NCI-H2227 (cell line): Measurements from ENCODE around the gene SPNS1.
"Not testable (repeated sequence)": the region's sequence is repeated elsewhere in the genome, so short reads cannot be mapped to it uniquely, and the experiment has no call there.

Experiments used
- DNase-seq: peaks from one replicate; lab custom pipeline; 2025; ENCODE audit not compliant: unreplicated experiment; lab: John Stamatoyannopoulos, UW

The SPNS1 gene

DNA sequence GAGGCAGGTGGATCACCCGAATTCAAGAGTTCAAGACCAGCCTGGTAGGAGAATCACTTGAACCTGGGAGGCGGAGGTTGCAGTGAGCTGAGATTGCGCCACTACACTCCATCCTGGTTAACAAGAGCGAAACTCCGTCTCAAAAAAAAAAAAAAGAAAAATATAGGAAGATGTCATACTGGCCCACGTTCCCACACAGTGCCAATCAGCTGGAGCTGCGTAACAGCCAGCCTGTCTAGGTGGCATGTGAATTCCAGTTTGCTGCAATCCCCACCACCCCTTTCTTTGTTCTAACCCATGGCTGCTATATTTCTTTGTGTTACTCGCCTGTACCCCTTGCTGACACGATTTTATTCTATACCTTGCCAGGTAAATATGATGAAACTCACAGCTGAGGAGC, 16.4 kb upstream of the SPNS1 start:
- DNase-seq, result no peak

DNA sequence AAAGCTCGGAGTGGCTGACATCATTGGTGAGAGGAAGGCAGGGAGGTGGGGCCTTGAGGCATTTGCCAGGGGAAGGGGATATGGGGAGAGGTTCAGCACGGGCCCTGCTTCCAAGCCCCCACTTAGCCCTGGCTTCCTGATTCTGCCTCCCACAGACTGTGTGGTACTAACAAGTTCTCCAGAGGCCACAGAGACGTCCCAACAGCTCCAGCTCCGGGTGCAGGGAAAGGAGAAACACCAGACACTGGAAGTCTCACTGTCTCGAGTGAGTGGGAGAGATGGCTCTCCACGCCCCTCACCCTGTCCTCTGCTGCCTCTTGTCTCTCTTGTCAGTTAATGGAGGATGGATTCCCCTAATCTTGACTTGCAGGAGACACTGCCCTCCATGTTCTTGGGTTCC, 15.7 kb upstream of the SPNS1 start:
- DNase-seq, result no peak

- no peak for DNase-seq
Observed at GRCh38 chr16:28964072-28964471, 10.5 kb upstream of the SPNS1 start.

GRCh38 chr16:28964496-28964895, 10.1 kb upstream of the SPNS1 start:
- no peak for DNase-seq

GRCh38 chr16:28967156-28967555, 7.4 kb upstream of the SPNS1 start:
- DNase-seq, result no peak

GRCh38 chr16:28969696-28970095, 4.9 kb upstream of the SPNS1 start:
- not testable (repeated sequence) for DNase-seq

DNA sequence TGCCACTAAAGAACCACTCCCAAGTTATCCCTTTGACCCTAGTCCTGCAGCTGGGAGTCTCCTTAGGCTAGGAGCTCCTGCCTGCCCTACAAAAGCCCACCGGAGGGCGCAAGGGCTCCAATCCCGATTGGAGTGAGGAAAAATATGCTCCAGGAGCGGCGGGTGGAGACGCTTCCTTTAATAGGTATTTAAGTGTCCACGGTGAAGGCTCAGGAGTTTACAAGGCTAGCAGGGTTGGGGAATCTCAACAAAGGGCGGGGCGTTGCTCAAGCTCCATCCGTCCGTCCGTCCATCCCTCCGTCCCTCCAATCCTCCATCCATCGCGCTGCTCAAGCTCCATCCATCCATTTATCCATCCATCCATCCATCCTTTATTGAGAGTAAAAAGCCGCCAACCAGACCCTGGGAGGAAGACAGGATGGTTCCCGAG, 556 bp upstream of the SPNS1 start:
- peak; percentile 88 for DNase-seq

GRCh38 chr16:28975158-28975599, 601 bp downstream of the SPNS1 start:
- no peak for DNase-seq

GRCh38 chr16:28977703-28978662, 3.4 kb downstream of the SPNS1 start:
- DNase-seq, result no peak

GRCh38 chr16:28980330-28980729, 5.8 kb downstream of the SPNS1 start:
- not testable (repeated sequence) for DNase-seq

DNA sequence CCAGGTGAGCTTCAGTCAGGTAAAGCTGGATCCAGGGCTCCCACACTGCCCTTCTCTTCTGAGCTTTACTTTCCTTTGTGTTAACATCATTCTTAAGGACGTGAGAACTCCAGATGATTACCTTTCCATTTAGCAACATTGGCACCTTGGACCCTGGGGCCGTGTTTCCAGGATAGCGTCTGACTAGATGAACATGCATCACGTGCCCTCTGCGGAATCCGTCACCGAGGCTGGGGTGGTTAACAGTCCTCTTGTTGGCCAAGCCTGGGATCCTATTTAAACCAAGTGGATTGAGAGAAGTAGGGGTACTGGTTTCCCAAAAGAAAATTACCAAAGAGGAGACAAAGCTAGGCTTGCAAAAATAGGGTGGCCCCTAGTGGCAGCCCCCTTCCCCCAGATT, 6.4 kb downstream of the SPNS1 start:
- DNase-seq, result no peak

GRCh38 chr16:28981517-28981916, 6.9 kb downstream of the SPNS1 start:
- no peak for DNase-seq

- DNase-seq, result no peak
Observed at GRCh38 chr16:28982418-28982817, 7.8 kb downstream of the SPNS1 start.

DNA sequence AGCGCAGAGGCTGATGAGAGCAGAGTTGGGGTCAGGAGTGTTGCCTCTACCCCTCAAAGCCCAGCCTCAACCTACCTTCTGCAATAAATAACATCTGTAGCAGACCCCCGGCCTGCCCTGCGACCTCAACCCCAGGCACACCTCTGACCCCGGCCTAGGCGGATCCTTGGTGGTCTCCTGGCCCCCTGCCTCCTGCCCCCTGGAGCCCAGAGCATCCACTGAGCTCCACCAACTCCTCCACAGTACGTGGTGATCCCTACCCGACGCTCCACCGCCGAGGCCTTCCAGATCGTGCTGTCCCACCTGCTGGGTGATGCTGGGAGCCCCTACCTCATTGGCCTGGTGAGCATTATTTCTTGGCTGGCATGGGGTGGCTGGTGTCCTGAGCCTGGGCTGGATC, 8.4 kb downstream of the SPNS1 start:
- DNase-seq, result no peak

DNA sequence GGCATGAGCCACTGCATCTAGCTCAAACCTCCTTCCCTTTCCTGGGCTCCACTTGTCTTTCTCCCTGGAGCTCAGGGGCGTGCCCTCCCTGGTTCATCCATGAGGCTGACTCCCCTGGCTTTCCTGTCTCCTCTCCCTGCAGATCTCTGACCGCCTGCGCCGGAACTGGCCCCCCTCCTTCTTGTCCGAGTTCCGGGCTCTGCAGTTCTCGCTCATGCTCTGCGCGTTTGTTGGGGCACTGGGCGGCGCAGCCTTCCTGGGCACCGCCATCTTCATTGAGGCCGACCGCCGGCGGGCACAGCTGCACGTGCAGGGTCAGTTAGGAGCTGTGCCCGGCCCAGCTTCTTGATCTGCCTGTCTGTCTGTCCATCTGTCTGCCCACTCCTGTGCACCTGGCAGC, 9.1 kb downstream of the SPNS1 start:
- no peak for DNase-seq

- DNase-seq, result no peak
Observed at GRCh38 chr16:28984091-28984490, 9.5 kb downstream of the SPNS1 start.

DNA sequence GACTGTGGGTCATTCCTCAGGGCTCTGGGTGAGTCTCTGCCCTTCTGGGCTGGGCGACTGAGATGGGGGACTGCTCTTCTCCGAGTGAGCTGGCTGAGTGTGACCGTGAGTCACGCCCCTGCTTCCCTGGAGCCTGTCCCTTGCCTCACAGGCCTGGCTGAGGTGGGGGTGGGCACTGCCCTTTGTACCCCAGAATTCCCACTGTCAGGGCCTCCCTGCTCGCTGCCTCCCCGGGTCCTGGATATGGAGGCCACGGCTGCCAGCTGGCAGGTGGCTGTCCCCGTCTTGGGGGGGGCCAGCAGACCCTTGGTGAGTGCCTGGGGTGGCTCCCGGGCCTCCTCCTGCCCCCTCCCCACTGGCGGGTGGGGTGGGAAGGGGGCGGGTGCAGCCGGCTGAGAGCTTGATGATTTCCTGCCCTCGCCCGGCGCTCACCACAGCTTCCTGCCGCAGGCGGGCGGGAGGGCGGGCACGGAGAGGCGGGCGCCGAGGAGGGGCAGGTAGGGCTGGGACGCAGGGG, 10.1 kb downstream of the SPNS1 start, which contains the start of gene LAT:
Gene LAT (plus strand): TSS at position 434 of the 517 bp plus-strand sequence. CDS start 366 bp downstream, outside the sequence.
- peak; percentile 48 for DNase-seq

GRCh38 chr16:28985211-28986041, 10.8 kb downstream of the SPNS1 start:
- no peak for DNase-seq

- DNase-seq, result no peak
Observed at GRCh38 chr16:28986046-28986445, 11.5 kb downstream of the SPNS1 start.

GRCh38 chr16:28986492-28986891, 11.9 kb downstream of the SPNS1 start:
- no peak for DNase-seq

- DNase-seq, result no peak
Observed at GRCh38 chr16:28987170-28987853, 12.7 kb downstream of the SPNS1 start.
